Colonic mucosa (tissue), 4 donors: ENCODE data around the gene ZNF169. TPM values are rescaled to one million over a fixed set of nuclear protein-coding genes. Genes with fewer than 3 reads are reported as not detected.
"Not testable (repeated sequence)": the region's sequence is repeated elsewhere in the genome, so short reads cannot be mapped to it uniquely, and the experiment has no call there.

Experiments
- DNase-seq: peaks from one replicate; pipeline ENCODE4 v3.0.0-alpha.2; 2020
- H3K27ac ChIP-seq: fragments of 200-600 bp; one replicate; pipeline ENCODE4 v1.8.0; 2021
- H3K27me3 ChIP-seq: fragments of 200-600 bp; one replicate; pipeline ENCODE4 v1.8.0; 2021
- H3K36me3 ChIP-seq: fragments of 200-600 bp; one replicate; pipeline ENCODE4 v1.8.0; 2021
- H3K4me1 ChIP-seq: fragments of 200-600 bp; one replicate; pipeline ENCODE4 v1.8.0; 2021; ENCODE audit warnings: mild to moderate bottlenecking
- H3K4me3 ChIP-seq: fragments of 200-600 bp; one replicate; pipeline ENCODE4 v1.8.0; 2021
- H3K9ac ChIP-seq, 2 donors: one replicate each; pipeline ENCODE4 v1.7.0; 2013; ENCODE audit warnings: control low read depth in 2 of 2, low read depth in 2 of 2, low read length in 2 of 2
- H3K9me3 ChIP-seq: fragments of 200-600 bp; one replicate; pipeline ENCODE4 v1.8.0; 2021
- intact Hi-C: fragments of 100-400 bp; cut with DNase I; formaldehyde crosslinking; loops from one replicate; pipeline ENCODE4 v1.14.1; 2022
- total RNA-seq, 2 donors: library from RNA; stranded (reverse); fragmentation: NEBNext Ultra II Directional in 1 of 2; extraction: Animal tissue kit (Norgen Biotek cat#: 25700) in 1 of 2; gene quantifications; one replicate each; pipeline ENCODE4 v1.2.1, GENCODE V29; 2021
- TF ChIP-seq, protein P1 (sequence below): fragments of 200-600 bp; IDR thresholded peaks from one replicate; pipeline ENCODE4 v1.8.0; 2022; ENCODE audit warnings: antibody characterized with exemption, mild to moderate bottlenecking
- donor health status: healthy.
- donor health status: DM: no; HTN: no; CAD: no.
- donor health status: DM: no; HTN: no; CAD: no.

The ZNF169 gene
- total RNA-seq, 2 donors from 2014 or later: 5.9 to 10.0 TPM

DNA sequence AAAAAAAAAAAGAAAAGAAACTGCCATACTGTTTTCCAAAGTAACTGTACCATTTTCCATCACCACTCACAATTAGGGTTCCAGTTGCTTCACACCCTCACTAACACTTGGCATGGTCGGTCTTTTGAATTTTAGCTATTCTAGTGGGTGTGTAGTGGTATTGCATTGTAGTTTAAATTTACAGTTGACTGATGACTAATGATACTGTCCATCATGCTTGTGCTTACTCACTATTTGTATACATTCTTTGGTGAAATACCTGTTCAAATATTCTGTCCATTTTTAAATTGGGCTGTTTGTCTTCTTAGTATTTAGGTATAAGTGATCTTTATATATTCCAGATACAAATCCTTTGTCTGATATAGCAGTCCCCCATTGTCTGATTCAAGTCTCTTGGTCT is 36.2 kb upstream of the ZNF169 start:
- DNase-seq: no peak
- intact Hi-C loops: no loop called here
- TF ChIP-seq, protein P1, sequence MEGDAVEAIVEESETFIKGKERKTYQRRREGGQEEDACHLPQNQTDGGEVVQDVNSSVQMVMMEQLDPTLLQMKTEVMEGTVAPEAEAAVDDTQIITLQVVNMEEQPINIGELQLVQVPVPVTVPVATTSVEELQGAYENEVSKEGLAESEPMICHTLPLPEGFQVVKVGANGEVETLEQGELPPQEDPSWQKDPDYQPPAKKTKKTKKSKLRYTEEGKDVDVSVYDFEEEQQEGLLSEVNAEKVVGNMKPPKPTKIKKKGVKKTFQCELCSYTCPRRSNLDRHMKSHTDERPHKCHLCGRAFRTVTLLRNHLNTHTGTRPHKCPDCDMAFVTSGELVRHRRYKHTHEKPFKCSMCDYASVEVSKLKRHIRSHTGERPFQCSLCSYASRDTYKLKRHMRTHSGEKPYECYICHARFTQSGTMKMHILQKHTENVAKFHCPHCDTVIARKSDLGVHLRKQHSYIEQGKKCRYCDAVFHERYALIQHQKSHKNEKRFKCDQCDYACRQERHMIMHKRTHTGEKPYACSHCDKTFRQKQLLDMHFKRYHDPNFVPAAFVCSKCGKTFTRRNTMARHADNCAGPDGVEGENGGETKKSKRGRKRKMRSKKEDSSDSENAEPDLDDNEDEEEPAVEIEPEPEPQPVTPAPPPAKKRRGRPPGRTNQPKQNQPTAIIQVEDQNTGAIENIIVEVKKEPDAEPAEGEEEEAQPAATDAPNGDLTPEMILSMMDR: no peak
- no peak overlapping the region for H3K27ac ChIP-seq
- no peaks in the 10 kb centered on the region for H3K36me3 ChIP-seq
- H3K9ac ChIP-seq: no peak overlapping the region
- no peaks in the 10 kb centered on the region for H3K9me3 ChIP-seq
- no peaks in the 10 kb centered on the region for H3K27me3 ChIP-seq
- H3K4me1 ChIP-seq: no peaks in the 10 kb centered on the region
- no peak overlapping the region for H3K4me3 ChIP-seq

DNA sequence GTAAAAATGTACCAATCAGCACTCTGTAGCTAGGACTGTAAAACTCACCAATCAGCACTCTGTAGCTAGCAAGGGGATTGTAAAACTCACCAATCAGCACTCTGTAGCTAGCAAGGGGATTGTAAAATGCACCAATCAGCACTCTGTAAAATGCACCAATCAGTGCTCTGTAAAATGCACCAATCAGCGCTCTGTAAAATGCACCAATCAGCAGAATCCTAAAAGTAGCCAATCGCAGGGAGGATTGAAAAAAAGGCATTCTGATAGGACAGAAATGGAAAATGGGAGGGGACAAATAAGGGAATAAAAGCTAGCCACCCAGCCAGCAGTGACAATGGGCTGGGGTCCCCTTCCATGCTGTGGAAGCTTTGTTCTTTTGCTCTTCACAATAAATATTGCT is 33.7 kb upstream of the ZNF169 start:
- H3K9me3 ChIP-seq, H3K4me1 ChIP-seq, intact Hi-C loops, H3K27ac ChIP-seq, H3K4me3 ChIP-seq, H3K36me3 ChIP-seq, H3K27me3 ChIP-seq, H3K9ac ChIP-seq, DNase-seq: not testable (repeated sequence)

DNA sequence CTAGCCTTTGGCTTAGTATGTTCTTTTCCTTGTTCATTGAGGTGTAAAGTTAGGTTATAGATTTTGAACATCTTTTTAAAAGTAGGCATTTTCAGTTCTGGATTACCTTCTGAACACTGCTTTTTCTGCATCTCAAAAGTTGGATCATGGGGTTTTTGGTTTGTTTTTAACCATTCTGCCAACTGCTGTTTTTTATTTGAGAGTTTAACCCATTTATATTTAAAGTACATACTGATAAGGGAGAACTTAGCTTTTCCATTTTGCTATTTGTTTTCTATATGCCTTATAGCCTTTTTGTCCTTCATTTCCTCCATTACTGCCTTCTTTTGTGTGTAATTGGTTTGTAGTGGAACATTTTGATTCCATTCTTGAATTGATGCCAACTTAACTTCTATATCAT is 30.5 kb upstream of the ZNF169 start:
- intact Hi-C loops: no loop called here
- TF ChIP-seq, protein P1: no peak
- Histone ChIP-seq H3K36me3 (no peaks in the 10 kb centered on the region), H3K4me1 (no peaks in the 10 kb centered on the region), H3K4me3 (no peak overlapping the region), H3K9ac (no peak overlapping the region), H3K27ac (no peak overlapping the region), H3K27me3 (no peaks in the 10 kb centered on the region), H3K9me3 (no peaks in the 10 kb centered on the region)
- DNase-seq: no peak

DNA sequence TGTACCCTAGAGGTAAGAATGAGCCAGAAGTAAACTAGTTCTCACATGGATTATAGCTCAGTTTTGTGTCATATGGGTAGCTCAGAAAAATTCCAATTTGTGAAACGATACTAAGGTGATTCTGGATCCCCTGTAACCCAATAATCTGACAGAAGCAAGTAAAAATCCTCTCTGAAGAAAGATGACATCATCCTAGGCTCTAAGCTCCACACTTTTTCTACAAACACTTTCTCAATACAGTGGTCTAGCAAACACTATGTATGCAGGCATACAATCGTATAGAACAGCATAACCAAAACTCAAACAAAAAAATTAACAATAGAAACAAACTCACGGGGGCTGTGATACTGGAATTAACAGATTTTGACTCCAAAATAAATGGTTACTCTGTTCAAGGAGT is 26.7 kb upstream of the ZNF169 start:
- Histone ChIP-seq H3K9ac (no peak overlapping the region), H3K4me1 (no peaks in the 10 kb centered on the region), H3K27ac (no peak overlapping the region), H3K9me3 (no peaks in the 10 kb centered on the region), H3K4me3 (no peak overlapping the region), H3K27me3 (no peaks in the 10 kb centered on the region), H3K36me3 (no peaks in the 10 kb centered on the region)
- intact Hi-C loops: no loop called here
- TF ChIP-seq, protein P1: no peak
- DNase-seq: no peak

DNA sequence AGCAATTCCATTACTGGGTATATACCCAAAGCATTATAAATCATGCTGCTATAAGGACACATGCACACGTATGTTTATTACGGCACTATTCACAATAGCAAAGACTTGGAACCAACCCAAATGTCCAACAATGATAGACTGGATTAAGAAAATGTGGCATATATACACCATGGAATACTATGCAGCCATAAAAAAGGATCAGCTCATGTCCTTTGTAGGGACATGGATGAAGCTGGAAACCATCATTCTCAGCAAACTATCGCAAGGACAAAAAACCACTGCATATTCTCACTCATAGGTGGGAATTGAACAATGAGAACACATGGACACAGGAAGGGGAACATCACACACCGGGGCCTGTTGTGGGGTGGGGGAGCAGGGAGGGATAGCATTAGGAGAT is 18.0 kb upstream of the ZNF169 start:
- intact Hi-C loops, H3K36me3 ChIP-seq, H3K4me3 ChIP-seq, H3K27ac ChIP-seq, DNase-seq, H3K9me3 ChIP-seq, H3K27me3 ChIP-seq, H3K4me1 ChIP-seq, H3K9ac ChIP-seq: not testable (repeated sequence)

DNA sequence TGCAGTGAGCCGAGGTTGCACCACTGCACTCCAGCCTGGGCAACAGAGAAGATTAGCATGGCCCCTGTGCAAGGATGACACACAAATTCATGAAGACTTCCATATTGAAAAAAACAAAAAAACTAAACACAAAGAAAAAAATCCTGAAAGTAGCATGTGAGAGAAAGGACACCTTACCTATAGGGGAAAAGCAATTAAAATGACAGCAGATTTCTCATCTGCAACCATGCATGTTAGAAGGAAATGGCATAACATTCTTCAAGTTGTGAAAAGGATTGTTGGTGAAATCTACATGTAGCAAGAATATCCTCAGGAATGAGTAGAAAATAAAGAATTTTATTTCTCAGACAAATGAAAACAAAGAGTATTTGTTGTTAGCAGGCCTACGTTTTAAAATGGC is 13.4 kb upstream of the ZNF169 start:
- Histone ChIP-seq H3K4me1 (no peaks in the 10 kb centered on the region), H3K4me3 (no peak overlapping the region), H3K9me3 (no peaks in the 10 kb centered on the region), H3K27ac (no peak overlapping the region), H3K9ac (no peak overlapping the region), H3K27me3 (no peaks in the 10 kb centered on the region), H3K36me3 (no peaks in the 10 kb centered on the region)
- DNase-seq: no peak
- intact Hi-C loops: no loop called here
- TF ChIP-seq, protein P1: no peak

DNA sequence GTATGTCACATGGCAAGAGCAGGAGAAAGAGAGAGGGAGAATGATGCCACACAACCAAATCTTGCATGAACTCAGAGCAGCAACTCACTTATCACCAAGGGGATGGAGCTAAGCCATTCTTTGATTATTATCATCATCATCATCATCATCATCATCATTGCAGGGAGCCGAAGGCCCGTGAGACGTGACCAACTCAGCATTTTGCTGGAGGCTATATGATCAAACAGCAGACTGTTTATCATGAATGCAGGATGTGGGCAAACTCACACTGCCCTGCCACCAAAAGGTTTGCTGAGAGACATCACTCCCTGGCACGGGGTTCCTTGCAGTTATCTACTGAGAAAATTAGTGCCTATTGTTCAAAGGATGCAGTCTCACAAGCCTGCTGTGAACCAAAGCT is 8.6 kb upstream of the ZNF169 start:
- no peaks in the 10 kb centered on the region for H3K36me3 ChIP-seq
- TF ChIP-seq, protein P1: no peak
- H3K4me3 ChIP-seq: no peak overlapping the region

More for the DNA sequence above, 8.6 kb upstream of the ZNF169 start:
- intact Hi-C loops: no loop called here
- DNase-seq: no peak
- no peak overlapping the region for H3K27ac ChIP-seq
- no peaks in the 10 kb centered on the region for H3K4me1 ChIP-seq
- H3K9me3 ChIP-seq: no peaks in the 10 kb centered on the region
- no peak overlapping the region for H3K9ac ChIP-seq
- H3K27me3 ChIP-seq: no peaks in the 10 kb centered on the region
